Esophagus muscularis mucosa (tissue), 4 donors: ENCODE data around the gene DUSP11. TPM values are rescaled to one million over a fixed set of nuclear protein-coding genes. Genes with fewer than 3 reads are reported as not detected.
"Not testable (repeated sequence)": the region's sequence is repeated elsewhere in the genome, so short reads cannot be mapped to it uniquely, and the experiment has no call there.

Source experiments
- DNase-seq: peaks from one replicate; pipeline ENCODE4 v3.0.0-alpha.2; 2017; ENCODE audit errors: extremely low spot score
- H3K27ac ChIP-seq, 4 donors: fragments of 200-600 bp; sonication (generic); replicated peaks in 1 of 4; 1 replicate in 3 of 4; 2 replicates in 1 of 4; pipeline ENCODE4 v1.5.1; 2016 to 2019; ENCODE audit warnings: mild to moderate bottlenecking in 1 of 4
- H3K27me3 ChIP-seq, 4 donors: fragments of 200-600 bp; sonication (generic); one replicate each; pipeline versions ENCODE4 v1.5.1 to v1.6.0; 2016 to 2019
- H3K36me3 ChIP-seq, 4 donors: fragments of 200-600 bp; sonication (generic); one replicate each; pipeline ENCODE4 v1.5.1; 2016 to 2019
- H3K4me1 ChIP-seq, 4 donors: fragments of 200-600 bp; sonication (generic); one replicate each; pipeline ENCODE4 v1.5.1; 2016 to 2019
- H3K4me3 ChIP-seq, 4 donors: fragments of 200-600 bp; sonication (generic); 1 replicate in 2 of 4; 2 replicates in 2 of 4; pipeline ENCODE4 v1.5.1; 2016 to 2019; ENCODE audit warnings: mild to moderate bottlenecking in 4 of 4, moderate library complexity in 1 of 4
- H3K9me3 ChIP-seq, 4 donors: fragments of 200-600 bp; sonication (generic); 1 replicate in 3 of 4; 2 replicates in 1 of 4; pipeline ENCODE4 v1.5.1; 2016 to 2019
- CTCF ChIP-seq, 3 experiments: fragments of 200-600 bp in 2 of 3; fragments of 450-650 bp in 1 of 3; sonication (generic) in 2 of 3; IDR thresholded peaks; one replicate each; pipeline ENCODE4 v1.5.1; 2017 to 2019; ENCODE audit warnings: antibody characterized with exemption in 3 of 3, mild to moderate bottlenecking in 2 of 3, moderate library complexity in 1 of 3
- EP300 ChIP-seq: sonication (generic); formaldehyde crosslinking; IDR thresholded peaks from one replicate; pipeline ENCODE4 v1.6.1; 2017; ENCODE audit warnings: antibody characterized with exemption
- POLR2A ChIP-seq: fragments of 450-650 bp; IDR thresholded peaks from one replicate; pipeline ENCODE4 v1.6.1; 2017; ENCODE audit warnings: antibody characterized with exemption, moderate library complexity, mild to moderate bottlenecking, low read depth
- POLR2AphosphoS5 ChIP-seq, 2 donors: sonication (generic); formaldehyde crosslinking; IDR thresholded peaks; one replicate each; pipeline ENCODE4 v1.6.1; 2017; ENCODE audit warnings: antibody characterized with exemption in 2 of 2
- WGBS: methylation state at CpG from one replicate; pipeline ENCODE4 v1.1.5; 2018; 5-methylcytosine and 5-hydroxymethylcytosine counted together
- intact Hi-C: fragments of 100-400 bp; cut with DNase I; formaldehyde crosslinking; loops from one replicate; pipeline ENCODE4 v1.15.1; 2023
- total RNA-seq, 4 donors: library from RNA; depleted of rRNA; stranded (reverse); fragments of >200 nt; gene quantifications; one replicate each; pipeline versions ENCODE4 v1.1.0 to v1.2.1, GENCODE V29; 2016

Gene DUSP11
- total RNA-seq, 4 donors from 2014 or later, result 15.2 to 22.4 (median 18.7) TPM

DNA sequence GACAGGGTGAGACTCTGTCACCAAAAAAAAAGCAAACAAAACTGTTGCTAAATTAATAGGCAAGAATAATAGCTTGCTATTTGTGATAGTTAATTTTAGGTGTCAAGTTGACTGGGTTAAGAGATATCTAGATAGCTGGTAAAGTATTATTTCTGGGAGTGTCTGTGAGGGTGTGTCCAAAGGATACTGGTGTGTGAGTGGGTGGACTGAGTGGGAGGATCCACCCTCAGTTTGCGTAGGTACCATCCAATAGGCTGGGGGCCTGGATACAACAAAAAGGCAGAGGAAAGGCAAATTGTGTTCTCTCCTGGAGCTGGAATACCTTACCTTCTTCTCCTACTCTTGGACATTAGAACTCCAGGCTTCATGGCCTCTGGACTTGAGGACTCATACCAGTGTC is 15.0 kb downstream of the DUSP11 start:
- DNase-seq, result no peak
- H3K36me3 ChIP-seq, result peaks cover 53 to 97% (median 85%) of the 10 kb centered on the region in 4 donors
- H3K9me3 ChIP-seq, result no peaks in the 10 kb centered on the region
- intact Hi-C loops, result no loop called here
- H3K27ac ChIP-seq, result no peak overlapping the region
- no peak overlapping the region for H3K4me3 ChIP-seq
- no peaks in the 10 kb centered on the region for H3K27me3 ChIP-seq
- 100% methylated on average over 1 of the region's 1 CpG for WGBS
- TF ChIP-seq POLR2A (no peak), EP300 (no peak), POLR2AphosphoS5 (IDR thresholded peaks at IDR 0.05) (no peak)
- H3K4me1 ChIP-seq, result peaks cover 3 to 7% (median 5%) of the 10 kb centered on the region in 4 donors

GRCh38 chr2:73762571-73762970 is 17.3 kb downstream of the DUSP11 start:
- intact Hi-C loops, result no loop called here
- H3K27me3 ChIP-seq, result no peaks in the 10 kb centered on the region
- peaks cover 45 to 83% (median 69%) of the 10 kb centered on the region in 4 donors for H3K36me3 ChIP-seq
- TF ChIP-seq EP300 (no peak), POLR2A (no peak), CTCF (IDR thresholded peaks at IDR 0.05) (no peak), POLR2AphosphoS5 (IDR thresholded peaks at IDR 0.05) (no peak)
- no peak for DNase-seq
- peaks cover 15 to 21% (median 16%) of the 10 kb centered on the region in 4 donors for H3K4me1 ChIP-seq
- 70% methylated on average over 1 of the region's 1 CpG for WGBS
- H3K27ac ChIP-seq, result no peak overlapping the region
- no peak overlapping the region for H3K4me3 ChIP-seq
- no peaks in the 10 kb centered on the region for H3K9me3 ChIP-seq

DNA sequence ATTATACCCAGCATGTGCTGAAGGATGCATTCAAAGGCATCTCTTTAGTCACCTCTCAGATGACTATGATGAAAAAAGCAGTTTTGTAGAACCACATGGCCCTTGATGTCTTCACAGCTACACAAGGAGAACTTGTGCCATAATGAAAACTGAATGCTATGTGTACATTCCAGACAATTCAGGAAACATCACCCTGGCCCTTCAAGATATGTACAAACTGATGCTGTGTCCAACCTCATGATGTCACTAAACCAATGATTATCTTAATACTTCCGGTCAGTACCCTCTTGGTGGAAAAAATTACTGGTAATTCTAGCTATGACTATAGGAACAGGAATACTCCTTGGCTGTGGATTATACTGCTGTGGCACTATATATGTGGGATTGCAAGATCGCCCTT is 20.0 kb downstream of the DUSP11 start:
- Histone ChIP-seq H3K36me3 (peaks cover 29 to 84% (median 60%) of the 10 kb centered on the region in 4 donors), H3K9me3 (no peaks in the 10 kb centered on the region), H3K4me1 (peaks cover 15 to 21% (median 16%) of the 10 kb centered on the region in 4 donors), H3K4me3 (no peak overlapping the region), H3K27me3 (no peaks in the 10 kb centered on the region), H3K27ac (no peak overlapping the region)
- TF ChIP-seq EP300 (no peak), POLR2A (no peak), POLR2AphosphoS5 (IDR thresholded peaks at IDR 0.05) (no peak), CTCF (IDR thresholded peaks at IDR 0.05) (no peak)
- intact Hi-C loops, result no loop called here
- 88% methylated on average over 2 of the region's 2 CpGs for WGBS
- DNase-seq, result no peak

DNA sequence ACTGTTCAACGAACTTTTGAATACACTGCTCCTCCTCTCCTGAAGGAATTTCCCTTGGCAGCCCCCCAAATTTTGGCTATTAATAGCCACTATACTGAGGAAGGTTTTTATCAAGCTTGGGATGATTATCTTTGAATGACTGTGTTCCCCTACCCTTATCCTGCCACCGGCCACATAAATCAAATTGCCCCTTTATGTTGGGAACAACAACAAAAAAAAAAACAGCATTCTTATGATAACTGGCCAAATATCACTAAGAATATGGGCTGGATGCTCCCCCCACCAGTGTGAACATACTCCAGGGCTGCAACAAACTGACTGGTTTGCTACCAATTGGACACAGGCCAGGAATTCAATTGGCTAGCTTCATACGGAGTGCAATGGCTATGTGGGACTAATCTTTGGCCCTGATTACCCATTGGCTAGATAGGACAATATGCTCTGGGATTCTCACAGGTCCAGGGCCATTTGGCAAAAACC is 20.6 kb downstream of the DUSP11 start:
- H3K27ac ChIP-seq, result no peak overlapping the region
- TF ChIP-seq POLR2A, result no peak
- TF ChIP-seq POLR2AphosphoS5 (IDR thresholded peaks at IDR 0.05), result no peak
- TF ChIP-seq CTCF (IDR thresholded peaks at IDR 0.05), result no peak
- no peak for TF ChIP-seq EP300
- peaks cover 15 to 21% (median 16%) of the 10 kb centered on the region in 4 donors for H3K4me1 ChIP-seq
- no peak overlapping the region for H3K4me3 ChIP-seq
- H3K9me3 ChIP-seq, result no peaks in the 10 kb centered on the region
- intact Hi-C loops, result no loop called here
- H3K27me3 ChIP-seq, result no peaks in the 10 kb centered on the region
- 21% methylated on average over 2 of the region's 3 CpGs for WGBS
- peaks cover 24 to 84% (median 59%) of the 10 kb centered on the region in 4 donors for H3K36me3 ChIP-seq
- DNase-seq, result no peak

- H3K4me3 ChIP-seq, H3K27ac ChIP-seq, intact Hi-C loops, H3K9me3 ChIP-seq, H3K27me3 ChIP-seq, DNase-seq, H3K4me1 ChIP-seq: not testable (repeated sequence)
- 95% methylated on average over 7 of the region's 7 CpGs for WGBS
- peaks cover 4 to 83% (median 62%) of the 10 kb centered on the region in 4 donors for H3K36me3 ChIP-seq
These were observed 25.6 kb downstream of the DUSP11 start for GRCh38 chr2:73754332-73754731.

GRCh38 chr2:73749314-73749713 is 30.6 kb downstream of the DUSP11 start:
- intact Hi-C loops, result no loop called here
- H3K4me3 ChIP-seq, result no peak overlapping the region
- no peak overlapping the region for H3K27ac ChIP-seq
- no peaks in the 10 kb centered on the region for H3K4me1 ChIP-seq
- TF ChIP-seq CTCF (IDR thresholded peaks at IDR 0.05) (no peak), POLR2AphosphoS5 (IDR thresholded peaks at IDR 0.05) (no peak), POLR2A (no peak), EP300 (no peak)
- peaks cover 3 to 76% (median 52%) of the 10 kb centered on the region in 4 donors for H3K36me3 ChIP-seq
- H3K9me3 ChIP-seq, result no peaks in the 10 kb centered on the region
- no peak for DNase-seq
- 91% methylated on average over 2 of the region's 2 CpGs for WGBS
- no peaks in the 10 kb centered on the region for H3K27me3 ChIP-seq
